DMS79 (cell line): ENCODE results near the gene ATG16L2.
A peak's percentile ranks its signal among the peaks of the same experiment; 100 is the strongest.

ENCODE experiments used
- DNase-seq: peaks from one replicate; lab custom pipeline; 2025; lab: John Stamatoyannopoulos, UW

Gene ATG16L2

GRCh38 chr11:72814286-72815109, at the start of gene ATG16L2:
TSS of gene ATG16L2 (plus strand) at chr11:72814411. CDS start at chr11:72814446, 35 bp downstream.
- DNase-seq = peak; percentile 86

- DNase-seq = peak; percentile 93
Observed at GRCh38 chr11:72764503-72764902, 49.7 kb upstream of the ATG16L2 start.

- DNase-seq = no peak
Observed at GRCh38 chr11:72766152-72766902, 47.9 kb upstream of the ATG16L2 start.

- DNase-seq = no peak
Observed at GRCh38 chr11:72767203-72768062, 46.8 kb upstream of the ATG16L2 start.

GRCh38 chr11:72768581-72768980, 45.6 kb upstream of the ATG16L2 start:
- DNase-seq = no peak

GRCh38 chr11:72769680-72770079, 44.5 kb upstream of the ATG16L2 start:
- DNase-seq = no peak

GRCh38 chr11:72770799-72771198, 43.4 kb upstream of the ATG16L2 start:
- DNase-seq = peak; percentile 30

- no peak for DNase-seq
Observed at GRCh38 chr11:72771507-72771906, 42.7 kb upstream of the ATG16L2 start.

GRCh38 chr11:72772059-72772458, 42.2 kb upstream of the ATG16L2 start:
- no peak for DNase-seq

- no peak for DNase-seq
Observed at GRCh38 chr11:72773291-72773690, 40.9 kb upstream of the ATG16L2 start.

GRCh38 chr11:72773696-72774095, 40.5 kb upstream of the ATG16L2 start:
- DNase-seq = no peak

- DNase-seq = no peak
Observed at GRCh38 chr11:72774499-72774898, 39.7 kb upstream of the ATG16L2 start.

GRCh38 chr11:72775288-72776110, 38.7 kb upstream of the ATG16L2 start:
- DNase-seq = no peak

GRCh38 chr11:72776117-72776843, 37.9 kb upstream of the ATG16L2 start:
- DNase-seq = no peak

GRCh38 chr11:72776844-72777754, 37.1 kb upstream of the ATG16L2 start:
- DNase-seq = no peak

- no peak for DNase-seq
Observed at GRCh38 chr11:72777755-72778278, 36.4 kb upstream of the ATG16L2 start.

GRCh38 chr11:72778535-72779494, 35.4 kb upstream of the ATG16L2 start:
- DNase-seq = no peak

GRCh38 chr11:72779495-72780128, 34.6 kb upstream of the ATG16L2 start:
- DNase-seq = no peak
